GM18870 (cell line): ENCODE results near the gene CRISPLD2.

ENCODE experiments used
- ATAC-seq: cut with Tn5 transposase; IDR thresholded peaks from one replicate; pipeline ENCODE4 v1.9.1; 2021; ENCODE audit warnings: moderate library complexity; ENCODE audit not compliant: unreplicated experiment

The CRISPLD2 gene

DNA sequence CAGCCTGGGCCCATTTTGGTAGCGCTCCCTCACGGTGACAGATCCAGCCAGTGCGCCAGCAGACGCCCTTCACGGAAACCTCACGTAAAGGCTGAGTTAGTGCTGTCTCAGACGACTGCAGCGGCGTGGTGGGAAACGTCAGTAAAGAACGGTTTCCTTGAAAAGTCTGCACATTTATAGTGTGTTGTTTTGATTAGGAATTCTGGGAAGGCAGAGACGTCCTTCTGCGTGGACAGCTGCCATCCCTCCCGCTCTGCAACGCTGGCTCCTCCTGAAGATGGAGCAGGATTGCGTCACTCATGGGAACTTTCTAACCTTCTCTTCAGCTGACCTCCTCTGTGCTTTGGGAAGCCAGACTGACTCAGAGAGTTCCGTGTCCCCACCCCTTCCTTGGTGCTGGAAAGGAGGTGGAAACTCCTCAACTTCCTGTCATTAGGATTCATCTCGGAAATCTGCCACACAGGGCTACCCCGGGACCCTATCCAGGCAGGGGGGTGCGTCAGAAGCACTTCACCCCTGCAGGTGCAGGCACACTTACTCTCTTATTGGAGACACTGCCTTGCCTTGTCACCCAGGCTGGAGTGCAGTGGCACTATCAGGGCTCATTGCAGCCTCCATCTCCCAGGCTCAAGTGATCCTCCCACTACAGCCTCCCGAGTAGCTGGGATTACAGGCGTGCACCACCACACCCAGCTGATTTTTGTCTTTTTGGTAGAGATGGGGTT lies 24.3 kb upstream of the CRISPLD2 start:
- ATAC-seq = no peak

DNA sequence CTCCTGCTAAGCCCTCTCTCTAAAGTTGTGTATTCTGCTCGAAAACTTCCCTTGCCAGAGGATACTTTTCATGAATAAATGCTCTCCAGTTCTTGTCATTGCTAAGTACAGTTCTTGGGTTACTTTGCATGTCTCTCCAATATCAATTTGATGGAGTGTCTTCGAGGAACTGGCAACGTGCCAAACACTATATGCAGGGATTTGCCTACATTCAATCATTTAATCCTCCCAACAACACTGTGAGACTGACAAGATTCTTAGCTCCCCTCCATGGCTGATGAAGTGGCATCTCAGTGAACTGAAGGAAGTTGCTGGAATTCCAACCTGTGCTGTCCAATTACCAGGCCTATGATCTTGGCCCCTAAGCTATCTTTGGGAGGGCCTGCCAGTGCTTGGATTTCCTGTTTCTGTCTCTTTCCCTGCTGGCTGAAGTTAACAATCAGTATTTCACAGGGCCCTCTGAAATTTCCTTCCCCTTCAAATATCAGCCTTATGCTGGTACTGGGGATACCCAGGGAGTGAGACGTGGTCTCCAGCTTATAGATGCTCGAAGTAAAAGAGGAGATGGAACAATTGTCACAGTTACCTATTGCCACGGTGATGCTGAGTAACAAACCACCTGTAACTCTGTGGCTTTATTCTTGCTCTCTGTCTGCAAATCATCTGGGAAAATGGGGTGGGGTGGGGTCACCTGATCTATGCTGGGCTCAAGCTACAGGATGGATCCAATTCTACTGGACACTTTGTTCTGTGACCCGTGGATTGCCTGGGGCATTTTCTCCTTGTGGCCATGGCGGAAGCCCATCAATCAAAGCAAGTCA lies 19.4 kb upstream of the CRISPLD2 start:
- ATAC-seq = no peak

DNA sequence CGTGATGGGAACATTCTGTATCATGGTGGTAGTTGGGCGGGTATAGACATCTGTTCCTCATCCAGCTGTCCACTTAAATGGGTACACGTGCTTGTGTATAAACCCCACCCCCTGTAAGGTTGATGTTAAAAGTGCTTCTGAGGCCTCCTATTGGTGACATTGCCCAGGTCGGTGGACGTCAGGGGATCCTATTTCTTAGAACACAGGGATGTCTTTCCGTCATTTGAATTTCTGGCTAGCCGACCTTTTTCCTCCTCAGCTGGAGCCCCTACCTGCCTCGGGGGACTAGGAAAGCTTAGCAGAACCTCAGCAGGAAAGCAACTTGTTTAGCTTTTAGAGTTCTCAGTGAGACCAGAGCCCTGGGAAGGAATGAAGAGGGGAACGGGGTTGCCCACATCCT lies 16.6 kb upstream of the CRISPLD2 start:
- no peak for ATAC-seq

DNA sequence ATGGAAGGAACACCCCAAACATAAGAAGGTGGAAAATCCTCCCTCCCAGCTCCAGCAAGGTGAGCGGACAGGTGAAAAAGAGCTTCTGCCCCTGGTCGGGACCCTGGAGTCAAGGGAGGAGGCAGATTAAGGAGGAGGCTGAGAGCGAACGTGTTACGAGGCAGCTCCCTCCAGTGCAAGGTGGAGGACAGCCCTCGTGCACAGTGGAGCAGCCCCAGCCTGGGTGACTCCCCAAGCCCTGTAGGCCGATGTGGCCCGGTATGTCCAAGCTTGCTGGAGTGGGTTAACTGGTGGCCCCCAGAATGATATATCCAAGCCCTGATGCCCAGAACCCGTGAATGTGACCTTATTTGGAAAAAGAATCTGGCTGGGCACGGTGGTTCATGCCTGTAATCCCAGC lies 15.5 kb upstream of the CRISPLD2 start:
- ATAC-seq = no peak

DNA sequence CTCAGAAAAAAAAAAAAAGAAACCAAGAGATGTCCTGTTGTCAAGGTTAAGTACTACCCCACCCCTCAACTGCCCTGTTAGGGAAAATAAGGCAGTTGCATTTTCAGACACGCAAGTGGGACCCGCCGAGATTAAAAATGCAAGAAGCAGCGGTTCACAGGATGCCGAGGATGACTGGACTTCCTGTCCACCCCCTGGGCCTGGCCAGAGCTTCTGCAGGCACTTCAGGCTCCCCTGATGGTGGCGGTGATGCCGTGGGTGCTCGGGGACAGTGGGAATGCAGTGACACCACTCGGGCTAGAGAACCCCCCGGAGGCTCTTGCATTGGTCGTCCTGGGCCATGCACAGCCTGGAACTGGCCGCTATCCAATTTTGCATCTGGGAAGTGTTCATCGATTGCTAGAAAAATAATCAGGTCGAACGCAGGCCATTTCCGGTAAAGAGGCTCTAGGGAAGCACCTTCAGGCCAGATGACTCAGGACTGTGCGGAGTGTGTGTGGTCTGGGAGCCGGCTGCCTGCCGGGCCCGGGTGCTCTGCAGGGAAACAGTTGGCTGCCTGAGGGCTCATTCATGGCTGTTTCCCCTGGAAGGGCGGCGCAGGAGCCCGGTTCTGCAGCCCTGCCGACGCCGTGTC lies 13.4 kb upstream of the CRISPLD2 start:
- ATAC-seq = no peak

DNA sequence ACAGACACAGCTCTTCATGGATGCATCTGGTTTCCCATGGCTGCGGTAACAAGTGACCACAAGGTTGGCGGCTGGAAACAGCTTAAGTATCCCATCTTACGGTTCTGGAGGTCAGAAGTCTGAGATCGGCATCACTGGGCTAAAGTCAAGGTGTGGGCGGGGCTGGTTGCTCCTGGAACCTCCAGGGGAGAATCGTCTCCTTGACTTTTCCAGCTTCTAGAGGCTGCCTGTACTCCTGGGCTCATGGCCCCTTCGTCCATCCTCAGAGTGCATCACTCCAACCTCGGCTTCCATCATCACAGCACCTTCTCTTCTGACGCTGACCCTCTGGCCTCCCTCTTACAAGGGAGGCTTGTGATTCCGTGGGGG lies 12.9 kb upstream of the CRISPLD2 start:
- no peak for ATAC-seq

DNA sequence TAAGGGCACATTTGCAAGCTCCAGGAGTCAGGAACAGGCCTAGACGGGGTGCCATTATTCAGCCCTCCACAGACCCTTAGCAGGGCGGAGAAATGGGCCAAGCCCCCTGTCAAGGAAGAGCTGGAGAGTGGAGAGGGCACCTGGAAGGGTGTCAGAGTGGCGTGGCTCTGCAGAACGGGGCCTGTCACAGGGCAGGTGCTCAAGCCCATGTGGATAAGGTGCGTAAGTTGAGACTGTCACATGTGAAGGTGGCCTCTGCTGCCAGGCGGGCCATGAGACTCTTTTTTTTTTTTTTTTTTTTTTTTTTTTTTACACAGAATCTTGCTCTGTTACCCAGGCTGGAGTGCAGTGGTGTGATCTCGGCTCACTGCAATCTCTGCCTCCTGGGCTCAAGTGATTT lies 12.0 kb upstream of the CRISPLD2 start:
- no peak for ATAC-seq

DNA sequence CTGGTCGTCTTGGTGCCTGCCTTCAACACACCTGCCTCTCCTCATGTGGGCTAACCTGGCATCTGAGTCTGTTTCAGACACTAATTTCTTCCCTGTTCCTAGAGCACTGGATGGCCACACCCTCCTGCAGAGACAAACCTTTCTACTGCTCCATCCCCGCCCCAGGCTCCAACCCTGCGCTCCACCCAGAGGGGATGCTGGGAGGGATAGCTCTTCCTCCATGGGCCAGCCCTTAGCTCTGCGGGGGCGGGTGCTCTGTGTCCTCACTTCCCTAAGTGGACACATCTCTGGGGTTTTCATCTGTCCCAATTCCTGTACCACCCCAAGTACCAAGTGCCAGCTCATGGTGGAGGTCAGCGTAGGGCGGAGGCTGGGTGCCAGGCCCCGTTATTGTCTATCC lies 11.0 kb upstream of the CRISPLD2 start:
- no peak for ATAC-seq

DNA sequence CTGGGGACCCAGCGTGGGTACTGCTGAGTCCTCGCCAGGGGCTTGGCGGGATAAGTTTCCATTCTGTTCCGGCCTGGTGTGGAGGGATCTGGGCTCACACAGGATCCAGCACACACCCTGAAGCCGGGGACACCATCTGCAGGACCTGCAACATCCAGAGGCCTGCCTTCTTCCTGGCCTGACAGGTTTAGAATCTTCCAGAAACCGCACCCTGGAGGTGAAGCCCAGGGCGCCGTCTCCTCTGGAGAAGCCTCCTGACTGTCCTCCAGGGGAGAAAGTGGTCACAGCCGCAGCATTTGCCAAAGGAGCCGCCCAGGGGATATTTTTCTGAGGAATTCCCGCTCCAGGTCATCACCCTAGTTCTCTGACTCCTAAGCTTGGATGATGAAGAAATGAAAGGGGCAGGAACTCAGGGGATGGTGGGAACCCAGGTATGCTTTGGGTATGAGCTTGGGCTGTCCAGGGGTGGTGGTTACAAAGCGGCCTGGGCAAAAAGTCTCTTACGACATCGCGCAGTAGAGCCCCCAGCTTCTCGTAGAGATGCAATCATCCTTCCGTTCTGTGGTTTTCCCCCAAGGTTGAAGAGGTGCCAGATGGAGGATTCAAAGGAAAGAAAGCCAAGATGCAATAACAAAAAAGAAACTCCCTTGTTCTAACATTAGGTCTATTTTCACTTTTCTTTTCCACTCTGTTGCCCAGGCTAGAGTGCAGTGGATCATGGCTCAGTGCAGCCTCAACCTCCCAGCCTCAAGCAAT lies 9.1 kb upstream of the CRISPLD2 start:
- no peak for ATAC-seq

DNA sequence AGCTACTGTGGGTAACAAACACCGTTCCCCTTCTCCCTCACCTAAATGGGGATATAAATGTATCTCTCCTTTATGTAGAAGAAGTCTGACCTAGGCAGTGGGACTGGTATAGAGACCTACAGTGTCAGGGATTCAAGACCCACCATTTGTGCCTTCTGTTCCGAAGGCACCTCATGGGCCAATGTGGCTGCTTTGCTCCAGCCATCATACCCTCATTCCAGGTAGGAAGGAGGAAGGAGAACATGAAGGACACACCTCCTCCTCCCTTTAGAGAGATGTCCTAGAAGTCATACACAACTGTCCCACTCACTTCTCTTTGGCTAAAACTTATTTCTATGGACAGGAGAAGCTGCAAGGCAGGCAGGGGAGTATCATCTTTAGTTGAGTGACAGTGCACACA lies 8.3 kb upstream of the CRISPLD2 start:
- no peak for ATAC-seq

DNA sequence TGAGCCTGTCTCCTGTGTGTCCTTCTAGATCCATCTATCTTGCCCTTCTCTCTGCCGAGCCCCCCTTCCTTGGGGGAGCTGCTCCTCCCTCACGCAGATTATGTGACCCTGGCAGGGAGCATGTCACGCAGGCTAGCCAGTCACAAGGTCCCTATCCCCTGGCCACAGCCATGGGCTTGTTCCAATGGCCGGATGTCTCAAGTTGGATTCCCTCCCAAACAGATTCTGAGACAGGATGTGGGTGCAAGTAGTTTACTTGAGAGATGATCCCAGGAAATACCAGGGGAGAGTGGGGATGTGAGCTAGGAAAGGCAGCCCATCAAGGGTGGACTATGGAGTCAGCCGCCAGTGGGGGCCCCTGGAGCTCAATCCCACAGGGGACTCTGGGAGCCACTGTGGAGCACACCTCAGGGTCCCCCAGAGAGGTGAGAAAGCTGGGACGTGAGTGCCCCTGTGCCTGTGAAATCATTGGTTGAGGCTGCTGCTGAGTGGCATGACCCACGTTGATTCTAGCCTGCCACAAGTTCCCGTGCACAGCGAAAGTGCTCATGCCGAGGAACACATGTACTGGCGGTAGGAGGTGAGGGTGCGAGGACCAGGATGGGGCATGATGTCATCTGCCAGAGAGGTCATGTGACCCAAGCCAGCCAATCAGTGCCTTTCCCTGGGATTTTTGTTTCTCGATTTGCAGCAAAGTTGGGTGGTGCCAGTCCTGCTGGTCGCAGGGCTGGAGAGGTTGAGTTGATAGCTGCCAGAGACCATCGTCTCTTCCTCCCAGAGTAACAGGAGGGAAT lies 6.4 kb upstream of the CRISPLD2 start:
- no peak for ATAC-seq

DNA sequence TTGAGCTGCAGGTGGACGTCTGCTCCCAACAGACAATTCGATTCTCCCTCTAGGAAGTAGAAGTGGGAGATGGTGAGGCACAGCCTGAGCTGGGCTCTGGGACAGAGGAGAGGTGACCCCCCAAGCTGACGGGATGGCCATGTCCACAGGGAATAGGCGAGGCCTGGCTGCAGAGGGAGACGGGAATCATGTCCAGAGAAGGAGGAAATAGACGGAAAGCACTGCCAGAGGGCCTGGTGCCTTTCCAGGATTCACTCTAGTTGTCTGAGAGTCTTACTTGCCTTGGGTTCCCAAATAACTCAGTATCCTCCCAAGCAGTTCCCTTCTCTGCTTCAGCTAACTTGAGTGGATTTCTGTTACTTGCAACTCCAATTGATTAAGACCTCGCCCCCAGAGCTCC lies 4.3 kb upstream of the CRISPLD2 start:
- no peak for ATAC-seq

DNA sequence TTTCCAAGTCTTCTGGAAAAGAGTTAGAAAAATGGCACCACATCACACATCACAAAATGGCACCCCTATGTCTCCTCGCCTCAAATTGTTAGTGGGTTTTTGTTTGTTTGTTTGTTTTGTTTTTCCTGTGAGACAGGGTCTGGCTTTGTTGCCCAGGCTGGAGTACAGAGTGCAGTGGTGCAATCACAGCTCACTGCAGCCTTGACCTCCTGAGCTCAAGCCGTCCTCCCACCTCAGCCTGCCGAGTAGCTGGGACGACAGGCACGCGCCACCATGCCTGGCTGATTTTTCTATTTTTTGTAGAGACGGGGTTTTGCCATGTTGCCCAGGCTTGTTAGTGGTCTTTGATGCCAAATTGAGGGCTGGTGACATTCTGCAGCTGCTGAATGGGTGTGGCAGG lies 3.8 kb upstream of the CRISPLD2 start:
- ATAC-seq = no peak

DNA sequence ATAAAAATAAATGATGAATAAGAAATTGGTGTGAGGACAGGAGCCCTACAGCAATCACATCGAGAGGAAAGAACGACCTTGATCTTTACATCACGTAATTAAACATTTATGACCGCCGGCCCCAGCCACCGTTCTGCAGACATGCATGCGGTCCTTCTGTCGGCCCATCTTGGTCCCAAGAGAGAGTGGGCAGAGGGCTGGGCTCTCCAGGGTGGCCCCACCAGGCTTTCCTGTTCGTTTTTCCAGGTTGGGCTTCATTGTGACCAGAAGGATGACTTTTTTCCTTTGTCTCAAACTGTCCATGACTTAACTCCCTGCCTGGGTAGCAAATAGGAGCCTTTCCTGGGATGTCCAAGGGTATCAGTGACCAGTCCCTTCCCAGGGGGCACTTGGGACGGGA lies 3.3 kb upstream of the CRISPLD2 start:
- ATAC-seq = no peak

DNA sequence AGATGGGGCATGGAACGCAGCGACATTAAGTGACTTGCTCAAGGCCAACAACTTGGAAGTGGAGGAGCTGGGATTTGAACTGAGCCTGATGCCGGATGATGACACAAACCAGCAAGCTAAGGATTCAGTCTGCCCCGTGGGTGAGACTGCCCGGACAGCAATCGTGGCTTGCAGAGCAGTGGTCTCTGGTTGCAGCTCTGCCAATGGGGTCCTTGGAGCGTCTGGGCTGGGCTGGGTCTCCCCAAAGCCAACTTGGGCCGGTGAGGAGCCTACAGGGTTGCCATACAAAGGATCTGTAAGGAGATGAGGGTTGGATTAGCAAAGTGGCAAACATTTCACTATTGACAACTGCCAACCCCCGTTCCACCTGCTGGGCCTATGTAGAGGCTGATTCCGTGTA lies 2.6 kb upstream of the CRISPLD2 start:
- no peak for ATAC-seq

DNA sequence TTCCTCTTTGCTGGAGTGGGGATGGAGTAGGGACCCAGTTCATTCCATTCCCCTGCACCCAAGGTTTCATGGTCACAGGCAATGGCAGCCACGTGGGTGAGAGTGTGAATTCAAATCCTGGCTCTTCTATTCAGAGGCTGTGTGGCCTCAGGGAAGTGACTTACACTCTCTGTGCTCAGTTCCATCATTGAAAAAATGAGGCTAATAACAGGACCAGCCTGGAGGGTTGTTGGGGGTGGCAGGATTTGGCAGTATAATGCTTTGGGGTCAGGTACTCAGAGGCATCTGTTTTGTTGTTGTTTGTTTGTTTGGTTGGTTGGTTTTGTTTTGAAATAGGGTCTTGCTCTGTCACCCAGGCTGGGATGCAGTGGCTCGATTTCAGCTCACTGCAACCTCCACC lies 2.2 kb upstream of the CRISPLD2 start:
- ATAC-seq = no peak

DNA sequence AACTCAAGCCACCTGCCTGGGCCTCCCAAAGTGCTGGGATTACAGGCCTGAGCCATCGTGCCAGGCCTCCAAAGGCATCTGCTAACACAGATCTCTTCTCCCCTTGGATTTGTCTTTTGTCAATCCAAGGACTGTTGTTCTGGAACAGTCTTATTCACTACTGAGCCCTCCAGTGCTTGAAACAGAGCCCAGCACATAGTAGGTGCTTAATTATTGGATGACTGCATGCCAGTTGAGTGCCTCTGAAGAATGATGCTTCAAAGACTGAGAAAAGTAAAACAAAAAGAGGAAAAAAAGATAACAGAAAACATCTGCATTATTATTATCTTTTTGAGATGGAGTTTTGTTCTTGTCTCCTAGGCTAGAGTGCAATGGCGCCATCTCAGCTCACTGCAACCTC lies 1.7 kb upstream of the CRISPLD2 start:
- ATAC-seq = no peak

DNA sequence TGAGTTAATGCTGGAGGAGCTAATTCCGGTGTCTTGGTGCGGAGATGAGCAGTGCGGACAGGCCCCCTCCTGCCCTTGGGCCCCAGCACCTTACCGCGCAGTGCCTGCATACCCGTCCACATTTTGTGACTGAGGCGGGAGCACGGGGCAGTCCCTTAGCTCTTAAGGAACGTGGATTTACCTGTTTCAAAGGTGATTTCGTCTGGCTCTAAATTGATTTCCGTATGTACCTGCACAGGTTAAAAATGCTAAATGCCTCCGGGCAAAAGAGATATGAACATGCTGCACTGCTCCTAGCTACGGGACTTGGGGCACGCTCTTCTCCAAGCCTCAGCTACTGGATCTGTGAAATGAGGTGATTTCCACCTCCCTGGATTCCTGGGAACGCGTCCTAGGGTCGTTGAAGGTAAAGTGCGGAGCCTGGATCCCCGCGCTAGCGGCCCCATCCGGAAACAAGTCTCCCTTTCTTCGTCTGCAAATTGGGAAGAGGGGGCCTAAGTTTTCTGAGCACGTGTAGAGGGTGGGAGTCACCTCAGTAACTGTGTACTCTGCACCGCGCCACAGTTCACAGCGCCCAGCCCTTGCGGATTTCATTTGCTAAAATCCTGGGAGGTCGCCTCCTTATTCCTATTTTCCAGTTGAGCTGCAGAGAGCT lies 669 bp upstream of the CRISPLD2 start:
- no peak for ATAC-seq

DNA sequence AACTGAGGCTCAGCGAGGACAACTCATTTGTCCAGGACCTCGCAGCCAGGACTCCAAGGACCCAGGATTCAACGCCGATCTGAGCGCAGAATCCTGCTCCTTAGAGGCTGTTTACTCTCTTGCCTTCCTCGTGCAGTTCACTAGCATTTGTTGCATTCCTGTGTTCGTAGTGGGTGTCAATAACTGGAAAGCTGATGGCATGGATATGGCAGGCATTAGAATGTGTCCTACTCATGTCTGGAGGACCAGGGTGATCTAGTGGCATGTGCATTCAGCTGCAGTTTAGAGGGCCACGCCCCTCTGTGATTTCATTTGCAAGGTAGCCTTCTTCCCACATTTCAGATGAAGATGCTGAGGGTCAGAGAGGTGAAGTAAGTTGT lies 510 bp downstream of the CRISPLD2 start:
- no peak for ATAC-seq

DNA sequence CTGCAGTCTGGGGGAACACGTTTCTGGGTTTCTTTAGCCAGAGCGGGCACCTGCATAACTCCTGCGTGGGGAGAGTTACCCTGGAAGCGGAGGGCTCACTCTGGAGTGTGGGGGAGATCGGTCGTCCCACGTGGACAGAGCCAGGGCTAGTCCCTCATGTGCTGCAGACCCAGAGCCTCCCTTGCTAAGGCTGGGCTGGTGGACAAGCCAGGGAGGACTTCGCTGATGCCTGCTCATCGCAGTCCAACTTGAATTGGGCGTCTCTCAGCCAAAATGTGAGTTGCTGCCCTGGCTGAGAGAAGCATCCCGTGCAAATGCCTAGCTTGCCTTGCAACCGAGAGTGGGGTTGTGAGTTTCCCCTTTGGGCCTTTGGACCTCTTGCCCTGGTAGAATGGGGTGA lies 986 bp downstream of the CRISPLD2 start:
- ATAC-seq = no peak
